HG03039 (cell line): ENCODE data around the gene DVL2.
"Not testable (repeated sequence)": the region's sequence is repeated elsewhere in the genome, so short reads cannot be mapped to it uniquely, and the experiment has no call there.

Experiments
- ATAC-seq: cut with Tn5 transposase; IDR thresholded peaks from one replicate; pipeline ENCODE4 v1.9.1; 2021; ENCODE audit warnings: mild to moderate bottlenecking, moderate library complexity; ENCODE audit not compliant: unreplicated experiment

DVL2 gene

GRCh38 chr17:7204336-7204735, 30.0 kb downstream of the DVL2 start:
- no peak for ATAC-seq

- ATAC-seq, result no peak
Measured at GRCh38 chr17:7203391-7203790, 30.9 kb downstream of the DVL2 start.

GRCh38 chr17:7196651-7197401, 37.5 kb downstream of the DVL2 start:
- no peak for ATAC-seq

GRCh38 chr17:7195971-7196370, 38.3 kb downstream of the DVL2 start:
- ATAC-seq, result no peak

GRCh38 chr17:7192271-7192937, 41.9 kb downstream of the DVL2 start:
- ATAC-seq, result no peak

- no peak for ATAC-seq
Measured at GRCh38 chr17:7191571-7192270, 42.6 kb downstream of the DVL2 start.

- ATAC-seq, result no peak
Measured at GRCh38 chr17:7191069-7191468, 43.2 kb downstream of the DVL2 start.

- no peak for ATAC-seq
Measured at GRCh38 chr17:7190276-7190917, 43.9 kb downstream of the DVL2 start.

GRCh38 chr17:7186241-7186640, 48.1 kb downstream of the DVL2 start:
- no peak for ATAC-seq

- ATAC-seq, result no peak
Measured at GRCh38 chr17:7184647-7185046, 49.7 kb downstream of the DVL2 start.

GRCh38 chr17:7184091-7184488, 50.2 kb downstream of the DVL2 start:
- ATAC-seq, result no peak

- no peak for ATAC-seq
Measured at GRCh38 chr17:7183433-7184090, 50.8 kb downstream of the DVL2 start.

- not testable (repeated sequence) for ATAC-seq
Measured at GRCh38 chr17:7182101-7182500, 52.2 kb downstream of the DVL2 start.

- no peak for ATAC-seq
Measured at GRCh38 chr17:7179317-7180254, 54.7 kb downstream of the DVL2 start, which contains the start of gene ASGR1. Gene ASGR1, minus strand, starts transcription at chr17:7179370. Its CDS starts 807 bp downstream, at chr17:7178563.

GRCh38 chr17:7178973-7179316, 55.4 kb downstream of the DVL2 start:
- ATAC-seq, result no peak

- ATAC-seq, result no peak
Measured at GRCh38 chr17:7177954-7178477, 56.3 kb downstream of the DVL2 start.

- ATAC-seq, result no peak
Measured at GRCh38 chr17:7177191-7177953, 56.9 kb downstream of the DVL2 start.

- no peak for ATAC-seq
Measured at GRCh38 chr17:7176841-7177190, 57.5 kb downstream of the DVL2 start.
